Skeletal muscle satellite cell (primary cell): ENCODE results near the gene SARM1.
"Not testable (repeated sequence)": the region's sequence is repeated elsewhere in the genome, so short reads cannot be mapped to it uniquely, and the experiment has no call there.

Experiments
- H3K27me3 ChIP-seq: 2 replicates; pipeline ENCODE4 v1.7.0; 2013; ENCODE audit warnings: low read length; ENCODE audit not compliant: control insufficient read depth, insufficient read depth
- H3K36me3 ChIP-seq: 2 replicates; pipeline ENCODE4 v1.7.0; 2013; ENCODE audit warnings: mild to moderate bottlenecking, control low read depth, low read length; ENCODE audit not compliant: insufficient read depth
- H3K4me1 ChIP-seq: 2 replicates; pipeline ENCODE4 v1.7.0; 2013; ENCODE audit warnings: low read length; ENCODE audit not compliant: control insufficient read depth, insufficient read depth
- H3K4me2 ChIP-seq: 2 replicates; pipeline ENCODE4 v1.7.0; 2013; ENCODE audit warnings: mild to moderate bottlenecking, low read length
- H3K4me3 ChIP-seq: 2 replicates; pipeline ENCODE4 v1.7.0; 2013; ENCODE audit warnings: low read length
- H3K9ac ChIP-seq: 2 replicates; pipeline ENCODE4 v1.7.0; 2013; ENCODE audit warnings: mild to moderate bottlenecking, low read depth, low read length, moderate library complexity
- H3K9me3 ChIP-seq: replicated peaks from 2 replicates; pipeline ENCODE4 v1.7.0; 2013; ENCODE audit warnings: mild to moderate bottlenecking, control low read depth, low read length

The SARM1 gene

GRCh38 chr17:28415886-28416285, 44.4 kb downstream of the SARM1 start:
- Histone ChIP-seq H3K4me3 (no peak overlapping the region), H3K27me3 (peaks cover 47% of the 10 kb centered on the region), H3K9me3 (no peaks in the 10 kb centered on the region), H3K4me1 (no peaks in the 10 kb centered on the region), H3K9ac (no peak overlapping the region), H3K36me3 (no peaks in the 10 kb centered on the region), H3K4me2 (no peak overlapping the region)

GRCh38 chr17:28416703-28417311, 45.3 kb downstream of the SARM1 start:
- Histone ChIP-seq H3K4me1 (no peaks in the 10 kb centered on the region), H3K9me3 (no peaks in the 10 kb centered on the region), H3K9ac (no peak overlapping the region), H3K4me2 (no peak overlapping the region), H3K36me3 (no peaks in the 10 kb centered on the region), H3K27me3 (peaks cover 38% of the 10 kb centered on the region), H3K4me3 (no peak overlapping the region)

GRCh38 chr17:28421787-28422305, 50.4 kb downstream of the SARM1 start:
- Histone ChIP-seq H3K27me3 (peaks cover 36% of the 10 kb centered on the region), H3K4me1 (no peaks in the 10 kb centered on the region), H3K9ac (no peak overlapping the region), H3K4me3 (no peak overlapping the region), H3K4me2 (no peak overlapping the region), H3K9me3 (no peaks in the 10 kb centered on the region), H3K36me3 (no peaks in the 10 kb centered on the region)

GRCh38 chr17:28425206-28425605, 53.7 kb downstream of the SARM1 start:
- no peaks in the 10 kb centered on the region for H3K9me3 ChIP-seq
- H3K4me2 ChIP-seq: no peak overlapping the region
- H3K27me3 ChIP-seq: peaks cover 36% of the 10 kb centered on the region

GRCh38 chr17:28426081-28426519, 54.6 kb downstream of the SARM1 start:
- Histone ChIP-seq H3K4me2 (no peak overlapping the region), H3K27me3 (peaks cover 39% of the 10 kb centered on the region), H3K4me1 (no peaks in the 10 kb centered on the region), H3K9me3 (no peaks in the 10 kb centered on the region), H3K36me3 (no peaks in the 10 kb centered on the region), H3K4me3 (no peak overlapping the region), H3K9ac (no peak overlapping the region)

More at GRCh38 chr17:28425206-28425605, 53.7 kb downstream of the SARM1 start:
- Histone ChIP-seq H3K36me3 (no peaks in the 10 kb centered on the region), H3K4me1 (no peaks in the 10 kb centered on the region), H3K9ac (no peak overlapping the region), H3K4me3 (no peak overlapping the region)

- Histone ChIP-seq H3K4me1 (no peaks in the 10 kb centered on the region), H3K9ac (no peak overlapping the region), H3K4me3 (no peak overlapping the region), H3K27me3 (peaks cover 51% of the 10 kb centered on the region), H3K9me3 (no peaks in the 10 kb centered on the region), H3K36me3 (no peaks in the 10 kb centered on the region), H3K4me2 (no peak overlapping the region)
Measured at GRCh38 chr17:28427371-28427770, 55.9 kb downstream of the SARM1 start.

- not testable (repeated sequence) for H3K4me2 ChIP-seq, H3K4me3 ChIP-seq, H3K9ac ChIP-seq, H3K36me3 ChIP-seq, H3K9me3 ChIP-seq, H3K4me1 ChIP-seq
- H3K27me3 ChIP-seq: peaks cover 51% of the 10 kb centered on the region
Measured at GRCh38 chr17:28427982-28428381, 56.5 kb downstream of the SARM1 start.

- Histone ChIP-seq H3K4me2 (no peak overlapping the region), H3K4me3 (no peak overlapping the region), H3K9ac (no peak overlapping the region), H3K4me1 (no peaks in the 10 kb centered on the region), H3K36me3 (no peaks in the 10 kb centered on the region), H3K27me3 (peaks cover 27% of the 10 kb centered on the region), H3K9me3 (no peaks in the 10 kb centered on the region)
Measured at GRCh38 chr17:28433721-28434120, 62.2 kb downstream of the SARM1 start.

- peaks cover 27% of the 10 kb centered on the region for H3K27me3 ChIP-seq
- not testable (repeated sequence) for H3K9ac ChIP-seq, H3K4me1 ChIP-seq, H3K4me2 ChIP-seq, H3K4me3 ChIP-seq, H3K9me3 ChIP-seq, H3K36me3 ChIP-seq
Measured at GRCh38 chr17:28434326-28434725, 62.8 kb downstream of the SARM1 start.

- Histone ChIP-seq H3K36me3 (no peaks in the 10 kb centered on the region), H3K9ac (no peak overlapping the region), H3K9me3 (no peaks in the 10 kb centered on the region), H3K27me3 (peaks cover 26% of the 10 kb centered on the region), H3K4me3 (no peak overlapping the region), H3K4me2 (no peak overlapping the region), H3K4me1 (no peaks in the 10 kb centered on the region)
Measured at GRCh38 chr17:28443901-28444638, 72.6 kb downstream of the SARM1 start.

GRCh38 chr17:28446716-28447395, 75.4 kb downstream of the SARM1 start:
- Histone ChIP-seq H3K4me2 (no peak overlapping the region), H3K4me1 (no peaks in the 10 kb centered on the region), H3K9ac (no peak overlapping the region), H3K9me3 (no peaks in the 10 kb centered on the region), H3K4me3 (no peak overlapping the region), H3K36me3 (no peaks in the 10 kb centered on the region), H3K27me3 (peaks cover 27% of the 10 kb centered on the region)
